BE2C (cell line): ENCODE results near the gene ARHGAP44.

Source experiments
- DNase-seq: peaks from one replicate; pipeline ENCODE4 v3.0.0-alpha.2; 2020
- H3K27me3 ChIP-seq: fragments of 250-450 bp; sonication (Bioruptor Pico); 2 replicates; pipeline ENCODE4 v1.5.1; 2020; ENCODE audit warnings: mild to moderate bottlenecking
- H3K36me3 ChIP-seq: fragments of 250-450 bp; sonication (Bioruptor Pico); 2 replicates; pipeline ENCODE4 v1.5.1; 2020; ENCODE audit warnings: mild to moderate bottlenecking
- H3K4me1 ChIP-seq: fragments of 250-450 bp; sonication (Bioruptor Pico); 2 replicates; pipeline ENCODE4 v1.5.1; 2020
- H3K4me3 ChIP-seq: 2 replicates; pipeline ENCODE4 v1.5.1; 2011; ENCODE audit warnings: low read depth, low read length
- H3K9me3 ChIP-seq: fragments of 250-450 bp; sonication (Bioruptor Pico); 2 replicates; pipeline ENCODE4 v1.5.1; 2020
- TF ChIP-seq, protein P1 (sequence below): IDR thresholded peaks from 2 replicates; pipeline ENCODE4 v1.5.1; 2012; ENCODE audit warnings: mild to moderate bottlenecking, low read depth, low read length

The ARHGAP44 gene

DNA sequence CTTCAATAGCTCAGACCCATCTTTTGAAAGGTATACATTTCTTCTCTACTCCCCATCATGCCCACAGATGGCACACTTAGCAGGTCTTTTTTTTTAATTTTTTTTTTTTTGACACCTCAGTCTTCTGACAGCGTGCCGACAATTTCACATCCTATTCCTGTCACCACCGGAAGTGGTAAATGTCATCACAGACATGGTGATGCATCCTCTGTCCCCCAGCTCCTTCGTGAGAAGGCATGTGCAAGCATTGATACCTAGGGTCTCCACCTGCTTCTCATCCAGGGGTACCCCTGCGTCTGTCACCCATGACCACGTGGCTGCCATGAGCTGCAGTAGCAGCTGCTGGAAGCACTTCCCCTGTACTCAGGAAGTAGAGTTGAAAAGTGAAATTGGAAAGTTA, 192.9 kb downstream of the ARHGAP44 start:
- Histone ChIP-seq H3K27me3 (no peaks in the 10 kb centered on the region), H3K4me1 (no peaks in the 10 kb centered on the region), H3K4me3 (no peak overlapping the region), H3K36me3 (no peaks in the 10 kb centered on the region), H3K9me3 (no peaks in the 10 kb centered on the region)
- no peak for DNase-seq
- TF ChIP-seq, protein P1, sequence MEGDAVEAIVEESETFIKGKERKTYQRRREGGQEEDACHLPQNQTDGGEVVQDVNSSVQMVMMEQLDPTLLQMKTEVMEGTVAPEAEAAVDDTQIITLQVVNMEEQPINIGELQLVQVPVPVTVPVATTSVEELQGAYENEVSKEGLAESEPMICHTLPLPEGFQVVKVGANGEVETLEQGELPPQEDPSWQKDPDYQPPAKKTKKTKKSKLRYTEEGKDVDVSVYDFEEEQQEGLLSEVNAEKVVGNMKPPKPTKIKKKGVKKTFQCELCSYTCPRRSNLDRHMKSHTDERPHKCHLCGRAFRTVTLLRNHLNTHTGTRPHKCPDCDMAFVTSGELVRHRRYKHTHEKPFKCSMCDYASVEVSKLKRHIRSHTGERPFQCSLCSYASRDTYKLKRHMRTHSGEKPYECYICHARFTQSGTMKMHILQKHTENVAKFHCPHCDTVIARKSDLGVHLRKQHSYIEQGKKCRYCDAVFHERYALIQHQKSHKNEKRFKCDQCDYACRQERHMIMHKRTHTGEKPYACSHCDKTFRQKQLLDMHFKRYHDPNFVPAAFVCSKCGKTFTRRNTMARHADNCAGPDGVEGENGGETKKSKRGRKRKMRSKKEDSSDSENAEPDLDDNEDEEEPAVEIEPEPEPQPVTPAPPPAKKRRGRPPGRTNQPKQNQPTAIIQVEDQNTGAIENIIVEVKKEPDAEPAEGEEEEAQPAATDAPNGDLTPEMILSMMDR, result no peak

DNA sequence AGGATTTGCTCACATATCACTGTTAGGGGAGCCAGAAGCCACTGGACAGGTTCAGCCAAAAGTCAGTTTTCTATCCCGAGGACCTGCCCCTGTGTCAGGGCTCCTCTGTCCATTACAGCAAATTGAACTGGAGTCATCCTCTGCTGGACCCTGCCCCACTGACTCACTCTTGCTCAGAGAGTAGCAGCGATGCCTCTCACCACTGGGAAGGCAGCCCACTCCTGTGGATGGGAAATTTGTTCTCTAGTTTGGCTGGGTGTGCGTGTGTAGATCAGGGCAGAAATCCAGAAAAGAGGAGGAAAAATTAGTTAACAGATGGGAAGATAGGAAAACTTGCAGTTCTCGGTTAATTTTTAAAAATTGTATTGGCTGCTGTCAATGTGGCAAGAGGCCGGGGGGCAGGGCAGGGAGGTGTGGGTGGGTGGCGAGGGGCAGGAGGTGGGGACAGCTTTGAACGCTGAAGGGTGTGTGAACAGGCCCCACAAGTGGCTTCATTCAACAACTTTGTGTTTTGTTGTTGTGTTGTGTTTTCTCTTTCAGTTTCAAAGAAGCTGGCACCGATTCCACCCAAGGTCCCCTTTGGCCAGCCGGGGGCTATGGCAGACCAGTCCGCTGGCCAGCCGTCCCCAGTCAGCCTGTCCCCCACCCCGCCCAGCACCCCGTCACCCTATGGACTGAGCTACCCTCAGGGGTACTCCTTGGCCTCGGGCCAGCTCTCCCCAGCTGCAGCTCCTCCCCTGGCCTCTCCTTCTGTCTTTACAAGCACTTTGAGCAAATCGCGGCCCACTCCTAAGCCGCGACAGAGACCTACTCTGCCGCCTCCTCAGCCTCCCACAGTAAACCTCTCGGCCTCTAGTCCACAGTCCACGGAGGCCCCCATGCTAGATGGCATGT, 194.9 kb downstream of the ARHGAP44 start:
- no peak for DNase-seq
- H3K9me3 ChIP-seq, result no peaks in the 10 kb centered on the region
- no peaks in the 10 kb centered on the region for H3K27me3 ChIP-seq
- no peaks in the 10 kb centered on the region for H3K4me1 ChIP-seq
- no peaks in the 10 kb centered on the region for H3K36me3 ChIP-seq
- TF ChIP-seq, protein P1, result no peak
- no peak overlapping the region for H3K4me3 ChIP-seq

DNA sequence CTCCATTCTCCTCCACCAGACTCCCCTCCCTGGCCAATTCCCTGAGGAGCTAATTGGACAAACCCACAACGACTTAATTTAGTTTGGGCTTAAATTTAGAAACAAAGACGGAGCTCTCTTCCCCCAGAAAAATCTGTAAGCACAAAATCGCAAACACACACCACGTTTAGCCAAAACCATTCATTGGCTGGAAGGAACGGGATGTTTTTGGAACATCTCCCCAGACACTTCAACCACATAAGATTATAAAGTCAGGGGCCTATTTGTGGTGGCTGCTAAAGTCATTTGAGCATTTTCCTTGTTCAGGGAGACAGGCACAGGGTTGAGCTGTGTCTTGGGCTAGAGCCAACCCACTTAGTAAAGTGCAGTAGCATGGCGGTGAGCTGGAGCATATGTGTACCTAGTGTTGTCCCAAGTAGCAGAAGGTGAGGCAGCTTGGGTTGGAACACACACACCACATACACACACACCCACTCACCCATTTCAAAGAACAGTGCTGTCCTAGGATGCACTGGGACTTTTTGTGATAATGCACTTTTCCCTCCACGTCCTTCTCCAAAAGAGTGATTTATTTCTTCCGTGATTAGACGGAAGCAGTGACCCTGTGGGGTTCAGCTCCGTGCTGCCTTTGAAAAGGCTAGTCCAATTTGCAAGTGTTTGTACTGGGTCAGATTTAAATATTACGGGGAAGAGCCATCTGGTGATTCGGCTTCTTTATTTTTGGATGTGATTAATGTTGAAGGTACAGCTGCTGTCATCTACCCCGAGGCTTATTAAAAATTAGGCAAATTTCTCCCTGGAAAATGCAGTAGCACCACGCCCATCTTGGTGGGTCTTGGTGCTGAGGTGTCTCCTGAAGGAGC, 196.4 kb downstream of the ARHGAP44 start:
- Histone ChIP-seq H3K36me3 (no peaks in the 10 kb centered on the region), H3K4me1 (no peaks in the 10 kb centered on the region), H3K27me3 (no peaks in the 10 kb centered on the region), H3K9me3 (no peaks in the 10 kb centered on the region), H3K4me3 (no peak overlapping the region)
- no peak for DNase-seq
- TF ChIP-seq, protein P1, result no peak

DNA sequence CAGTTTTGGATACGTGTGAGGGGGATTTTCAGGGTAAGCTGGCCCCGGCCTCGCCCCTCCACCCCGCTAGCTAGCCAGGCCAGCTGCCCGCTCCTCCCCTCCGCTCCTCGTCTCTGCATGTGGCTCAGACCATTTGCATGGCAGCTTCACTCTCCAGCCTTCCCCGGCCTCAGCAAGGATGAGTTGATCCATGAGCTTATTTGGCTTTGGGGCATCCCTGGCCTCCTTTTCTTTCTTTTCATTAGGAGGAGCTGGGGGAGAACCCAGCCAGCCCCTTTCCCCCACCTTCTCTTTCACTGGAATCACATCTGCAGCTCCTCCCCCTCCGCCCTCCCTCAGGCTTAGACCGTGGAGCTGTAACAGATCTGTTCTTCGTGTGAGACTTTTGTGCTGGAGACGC, 197.8 kb downstream of the ARHGAP44 start:
- DNase-seq, result no peak
- Histone ChIP-seq H3K4me3 (no peak overlapping the region), H3K27me3 (no peaks in the 10 kb centered on the region), H3K9me3 (no peaks in the 10 kb centered on the region), H3K4me1 (no peaks in the 10 kb centered on the region), H3K36me3 (no peaks in the 10 kb centered on the region; the same call in 1 of the 2 replicates)
- TF ChIP-seq, protein P1, result no peak

DNA sequence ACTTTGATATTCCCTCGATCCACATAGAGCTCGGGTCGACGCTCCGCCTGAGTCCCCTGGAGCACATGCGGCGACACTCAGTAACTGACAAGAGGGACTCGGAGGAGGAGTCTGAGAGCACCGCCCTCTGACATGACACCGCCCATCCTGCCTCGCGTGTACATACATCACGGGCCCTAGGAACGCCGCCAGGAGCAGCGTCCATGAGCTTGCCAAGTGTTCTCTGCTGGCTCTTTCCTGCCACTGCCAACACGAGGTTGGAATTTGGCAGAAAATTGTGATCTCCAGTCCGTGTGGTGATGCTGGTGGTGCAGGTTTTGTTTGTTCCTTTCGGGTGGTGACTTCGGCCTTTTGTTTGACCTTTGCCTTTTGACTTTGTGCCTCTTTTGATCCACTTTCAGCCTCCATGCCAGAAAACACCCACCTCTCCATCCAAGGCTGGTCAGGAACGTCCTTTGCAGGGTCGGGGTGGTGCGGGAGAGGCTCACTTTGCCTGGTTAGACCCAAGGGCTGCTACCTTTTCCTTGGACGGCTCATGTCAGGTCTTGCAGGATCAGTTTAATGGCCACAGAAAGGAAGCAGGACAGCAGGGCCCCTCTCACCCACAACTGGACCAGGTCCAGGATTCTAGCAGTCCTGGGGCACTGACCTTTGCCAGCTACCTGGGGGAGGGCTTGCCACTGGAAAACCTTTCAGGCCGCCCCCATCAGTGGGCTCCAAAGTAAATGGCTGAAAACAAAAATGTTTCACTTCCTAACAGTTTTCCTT, 200.9 kb downstream of the ARHGAP44 start:
- Histone ChIP-seq H3K36me3 (peaks cover 10% of the 10 kb centered on the region), H3K4me3 (no peak overlapping the region), H3K4me1 (no peaks in the 10 kb centered on the region), H3K9me3 (no peaks in the 10 kb centered on the region), H3K27me3 (no peaks in the 10 kb centered on the region)
- TF ChIP-seq, protein P1, result no peak
- DNase-seq, result no peak
